HG02623 (cell line): ENCODE data around the gene SHC1.

ENCODE experiments used
- ATAC-seq: cut with Tn5 transposase; IDR thresholded peaks from one replicate; pipeline ENCODE4 v1.9.1; 2021; ENCODE audit warnings: moderate library complexity; ENCODE audit not compliant: unreplicated experiment

The SHC1 gene

DNA sequence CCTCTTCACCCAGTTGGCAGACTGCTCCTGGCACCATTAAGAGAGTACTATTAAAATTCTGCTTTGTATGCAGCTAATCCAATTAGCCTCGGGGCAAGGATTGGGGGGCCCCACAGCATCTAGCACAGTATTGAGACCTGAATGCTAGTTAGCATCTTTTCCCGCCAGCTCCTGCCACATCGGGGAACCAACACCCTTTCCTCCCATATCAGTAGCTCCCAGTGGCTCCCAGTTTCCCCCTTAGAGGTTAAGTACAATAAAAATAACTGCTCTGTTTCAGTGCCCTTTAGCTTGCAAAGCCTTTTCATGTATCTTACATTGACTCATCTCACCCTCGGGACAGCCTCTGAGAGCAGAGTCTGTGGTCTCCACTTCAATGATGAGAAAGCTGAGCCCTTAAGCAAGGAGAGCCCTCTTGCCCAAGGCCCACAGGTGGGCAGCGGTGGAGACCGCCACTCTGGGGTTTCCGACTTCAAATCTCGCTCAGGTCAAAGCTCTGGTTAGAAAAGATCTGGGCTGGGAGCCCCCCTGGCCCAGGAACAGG, 29.8 kb downstream of the SHC1 start:
- ATAC-seq = no peak

- ATAC-seq = no peak
These were observed 30.4 kb downstream of the SHC1 start for GRCh38 chr1:154940213-154940560.

DNA sequence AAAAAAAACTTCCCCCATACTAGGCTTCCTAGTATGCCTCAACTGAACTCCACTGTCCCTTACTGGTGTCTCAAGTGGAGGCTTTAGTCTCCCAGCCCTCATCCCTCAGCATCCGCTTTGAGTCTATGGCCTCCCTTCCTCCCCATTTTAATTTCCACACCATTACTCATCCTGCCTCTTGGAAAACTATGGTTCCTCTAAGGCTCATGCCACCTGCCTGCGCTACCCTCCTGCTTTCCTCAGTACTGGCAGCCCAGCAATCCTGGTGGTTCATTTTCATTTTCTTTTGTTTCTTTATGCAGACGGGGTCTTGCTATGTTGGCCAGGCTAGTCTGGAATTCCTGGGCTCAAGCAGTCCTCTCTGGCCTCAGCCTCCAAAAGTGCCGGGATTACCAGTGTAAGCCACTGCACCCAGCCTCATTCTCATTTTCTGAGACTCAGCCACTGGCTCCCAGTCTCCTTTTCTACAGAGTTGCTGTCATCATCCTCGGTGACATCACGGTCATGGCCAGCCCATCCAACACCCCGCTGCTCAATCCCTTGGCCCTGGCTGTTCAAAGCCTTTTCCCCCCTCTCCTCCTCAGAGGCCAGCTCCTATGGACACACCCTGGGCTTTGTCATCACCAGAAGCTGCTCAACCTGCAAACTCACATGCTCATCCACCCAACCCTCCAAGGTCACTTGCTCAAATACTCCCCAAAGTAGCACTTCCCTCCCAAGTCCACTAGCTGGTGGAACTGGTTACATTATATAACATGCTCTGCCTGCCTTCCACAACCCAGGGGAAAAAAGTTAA, 31.7 kb downstream of the SHC1 start:
- no peak for ATAC-seq

GRCh38 chr1:154937988-154938386, 32.6 kb downstream of the SHC1 start:
- ATAC-seq = no peak

DNA sequence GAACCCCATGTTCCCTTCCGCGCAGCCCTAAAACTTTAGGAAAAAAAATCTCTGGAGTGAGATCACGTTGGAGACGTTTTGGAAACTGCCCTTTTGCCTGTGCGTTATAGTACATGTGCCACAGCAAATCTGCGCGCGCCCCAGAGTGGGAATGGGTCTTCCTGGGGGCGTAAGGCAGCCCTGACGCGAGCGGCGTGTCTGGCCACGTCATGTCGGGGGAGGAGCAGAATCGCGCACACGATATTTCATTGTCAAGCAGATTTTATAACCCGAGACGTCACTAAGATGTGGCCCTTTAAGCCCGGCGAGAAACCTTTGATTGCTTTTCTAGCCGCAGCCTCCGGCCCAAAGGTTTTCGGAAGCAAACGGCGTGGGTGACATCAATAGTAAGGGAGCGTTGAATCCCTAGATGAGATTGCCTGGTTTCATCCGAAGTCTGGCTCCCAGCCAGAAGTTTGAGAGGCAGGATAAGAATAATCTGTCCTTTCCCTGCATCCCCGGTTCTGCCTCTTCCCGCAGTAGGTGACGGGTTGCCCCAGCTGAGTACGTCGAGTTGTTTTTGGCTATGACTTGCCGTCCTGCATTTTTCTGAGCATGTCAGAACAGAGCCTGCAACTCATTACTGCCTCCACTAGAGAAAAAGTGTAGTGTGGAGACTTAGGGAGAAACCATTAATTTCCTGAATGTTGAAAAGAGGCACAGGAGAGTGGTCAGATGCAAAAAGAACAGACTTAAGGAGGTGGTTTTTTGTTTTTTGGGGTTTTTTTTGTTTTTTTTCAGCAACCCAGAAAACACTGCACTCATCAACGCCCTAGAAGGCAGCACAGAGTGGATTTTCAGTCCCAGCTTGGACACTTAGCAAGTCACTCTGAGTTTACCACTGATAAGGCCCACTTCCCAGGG, 33.2 kb downstream of the SHC1 start:
- peak; percentile 67 for ATAC-seq

GRCh38 chr1:154936555-154937084, 33.9 kb downstream of the SHC1 start, which contains the start of gene PMVK:
PMVK (minus strand) TSS chr1:154936719; CDS start chr1:154936685, 34 bp downstream.
- peak; percentile 73 for ATAC-seq

GRCh38 chr1:154935749-154936554, 34.6 kb downstream of the SHC1 start:
- ATAC-seq = no peak

- no peak for ATAC-seq
These were observed 36.1 kb downstream of the SHC1 start for GRCh38 chr1:154934358-154934948.

GRCh38 chr1:154931940-154932487, 38.5 kb downstream of the SHC1 start:
- ATAC-seq = no peak

DNA sequence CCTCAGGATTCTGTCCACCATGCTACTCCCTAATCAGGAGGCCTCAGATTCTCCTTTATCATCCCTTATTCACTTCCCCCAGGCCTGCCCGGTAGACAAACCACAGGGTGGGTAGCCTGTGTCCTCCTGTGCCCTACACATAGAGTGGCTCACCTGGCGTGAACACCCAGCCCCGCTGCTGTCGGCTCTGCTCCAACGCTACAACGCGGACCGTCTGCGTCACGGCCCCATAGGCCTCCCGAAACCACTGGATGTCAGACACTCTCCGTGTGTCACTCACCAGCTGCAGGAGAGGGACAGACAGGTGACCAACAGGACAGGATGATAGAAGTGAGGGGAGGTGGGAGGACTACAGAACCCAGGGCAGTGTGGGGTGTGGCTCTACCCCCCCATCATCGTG, 44.3 kb downstream of the SHC1 start:
- ATAC-seq = no peak

- no peak for ATAC-seq
These were observed 45.0 kb downstream of the SHC1 start for GRCh38 chr1:154925335-154926170.

GRCh38 chr1:154923695-154924094, 46.9 kb downstream of the SHC1 start:
- no peak for ATAC-seq

DNA sequence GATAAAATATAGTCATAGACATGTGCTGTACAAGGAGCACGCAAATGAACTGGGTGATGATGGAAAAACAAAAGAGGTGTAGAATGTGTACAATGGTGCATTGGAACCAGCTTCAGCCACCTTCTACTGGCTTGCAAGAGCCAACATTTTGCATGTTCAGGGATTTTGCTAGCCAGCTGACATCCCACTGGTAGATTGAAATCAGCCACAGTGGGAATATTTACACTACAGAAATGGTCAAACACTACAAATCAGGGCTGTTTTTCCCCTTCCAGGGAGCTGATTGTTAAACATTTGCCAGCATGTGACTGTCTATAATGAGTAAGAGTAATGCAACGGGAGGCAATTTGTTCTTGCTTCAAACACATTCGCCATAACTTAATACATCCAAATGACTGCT, 57.3 kb downstream of the SHC1 start:
- no peak for ATAC-seq

DNA sequence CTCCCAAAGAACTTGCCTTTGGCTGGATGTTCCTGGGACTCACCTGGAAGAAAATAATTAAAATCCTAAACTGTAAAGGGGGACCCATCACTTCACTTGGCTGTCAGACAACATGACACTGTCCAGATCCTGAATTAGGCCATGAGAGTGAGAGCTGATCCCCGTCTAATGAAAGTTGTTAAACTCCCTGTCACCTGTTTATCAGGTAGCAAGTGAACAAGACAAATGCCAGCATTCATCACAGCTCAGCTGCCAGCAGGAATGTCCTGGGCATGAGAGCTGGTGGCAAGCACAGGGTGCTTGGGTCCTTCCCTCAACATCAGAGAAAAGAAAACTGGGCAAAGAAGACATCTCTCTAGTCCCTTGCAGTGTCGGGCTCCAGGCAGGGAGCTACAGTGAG, 57.8 kb downstream of the SHC1 start:
- ATAC-seq = no peak
